Esophagus muscularis mucosa (tissue), 3 donors: ENCODE measurements around the gene DUSP16.

Experiments used
- CTCF ChIP-seq, 3 experiments: fragments of 200-600 bp in 2 of 3; fragments of 450-650 bp in 1 of 3; sonication (generic) in 2 of 3; IDR thresholded peaks; one replicate each; pipeline ENCODE4 v1.5.1; 2017 to 2019; ENCODE audit warnings: antibody characterized with exemption in 3 of 3, mild to moderate bottlenecking in 2 of 3, moderate library complexity in 1 of 3
- POLR2A ChIP-seq: fragments of 450-650 bp; IDR thresholded peaks from one replicate; pipeline ENCODE4 v1.6.1; 2017; ENCODE audit warnings: antibody characterized with exemption, moderate library complexity, mild to moderate bottlenecking, low read depth
- POLR2AphosphoS5 ChIP-seq, 2 donors: sonication (generic); formaldehyde crosslinking; IDR thresholded peaks; one replicate each; pipeline ENCODE4 v1.6.1; 2017; ENCODE audit warnings: antibody characterized with exemption in 2 of 2

GRCh38 chr12:12604740-12605139 is 42.1 kb upstream of the DUSP16 start:
- TF ChIP-seq CTCF (IDR thresholded peaks at IDR 0.05) (no peak), POLR2AphosphoS5 (IDR thresholded peaks at IDR 0.05) (no peak), POLR2A (no peak)
